GM23338 (cell line): ENCODE data around the gene RNF215. TPM values are rescaled to one million over a fixed set of nuclear protein-coding genes. Genes with fewer than 3 reads are reported as not detected.
"Not testable (repeated sequence)": the region's sequence is repeated elsewhere in the genome, so short reads cannot be mapped to it uniquely, and the experiment has no call there.

Source experiments
- ATAC-seq: fragments of 200-7000 bp; cut with Tn5 transposase; 3 replicates; pipeline ENCODE4 v1.9.1; 2020
- DNase-seq: peaks from one replicate; pipeline ENCODE4 v3.0.0-alpha.2; 2015; ENCODE audit warnings: low spot score
- H2AFZ ChIP-seq: fragments of 200-600 bp; sonication (generic); 2 replicates; pipeline ENCODE4 v1.8.0; 2016; ENCODE audit warnings: antibody characterized with exemption, mild to moderate bottlenecking, moderate library complexity
- H3F3A ChIP-seq: fragments of 200-600 bp; sonication (generic); replicated peaks from 2 replicates; pipeline ENCODE4 v1.8.0; 2017; ENCODE audit warnings: antibody characterized with exemption, mixed run types, low read depth
- H3K27ac ChIP-seq: fragments of 200-600 bp; sonication (generic); 2 replicates; pipeline ENCODE4 v1.6.1; 2016; ENCODE audit warnings: low read depth
- H3K27me3 ChIP-seq: fragments of 200-600 bp; sonication (generic); 2 replicates; pipeline ENCODE4 v1.8.0; 2016; ENCODE audit warnings: mild to moderate bottlenecking, mixed run types, moderate library complexity; ENCODE audit not compliant: insufficient read depth
- H3K36me3 ChIP-seq: fragments of 200-600 bp; sonication (generic); 2 replicates; pipeline ENCODE4 v1.8.0; 2016; ENCODE audit warnings: mild to moderate bottlenecking; ENCODE audit not compliant: insufficient read depth
- H3K4me1 ChIP-seq: fragments of 200-600 bp; sonication (generic); 2 replicates; pipeline ENCODE4 v1.8.0; 2016; ENCODE audit warnings: mild to moderate bottlenecking, moderate library complexity; ENCODE audit not compliant: insufficient read depth
- H3K4me2 ChIP-seq: fragments of 200-600 bp; sonication (generic); 2 replicates; pipeline ENCODE4 v1.7.1; 2017; ENCODE audit warnings: mixed run types
- H3K4me3 ChIP-seq: fragments of 200-600 bp; sonication (generic); 2 replicates; pipeline ENCODE4 v1.6.1; 2016; ENCODE audit warnings: mixed run types
- H3K79me2 ChIP-seq: fragments of 200-600 bp; sonication (generic); replicated peaks from 2 replicates; pipeline ENCODE4 v1.8.0; 2017; ENCODE audit warnings: mild to moderate bottlenecking; ENCODE audit not compliant: insufficient read depth
- H3K9me2 ChIP-seq: fragments of 200-600 bp; sonication (generic); 2 replicates; pipeline ENCODE4 v1.8.0; 2017; ENCODE audit not compliant: insufficient read depth
- H4K20me1 ChIP-seq: fragments of 200-600 bp; sonication (generic); replicated peaks from 2 replicates; pipeline ENCODE4 v1.8.0; 2017; ENCODE audit warnings: mild to moderate bottlenecking; ENCODE audit not compliant: insufficient read depth
- H3K27ac Mint-ChIP-seq: 2 replicates; pipeline ENCODE4 v1.8.0; 2020; ENCODE audit warnings: inconsistent platforms, mild to moderate bottlenecking, moderate library complexity, mixed read lengths
- H3K27me3 Mint-ChIP-seq: 3 replicates; pipeline ENCODE4 v1.8.0; 2022; ENCODE audit warnings: low read depth, mild to moderate bottlenecking, moderate library complexity, mixed read lengths, inconsistent platforms; ENCODE audit not compliant: insufficient read depth, poor library complexity
- H3K36me3 Mint-ChIP-seq: 3 replicates; pipeline ENCODE4 v1.8.0; 2021; ENCODE audit warnings: low read depth, mild to moderate bottlenecking, inconsistent platforms, moderate library complexity, mixed read lengths
- H3K4me1 Mint-ChIP-seq: 3 replicates; pipeline ENCODE4 v1.8.0; 2020; ENCODE audit warnings: mild to moderate bottlenecking, inconsistent platforms, mixed read lengths
- H3K4me3 Mint-ChIP-seq: 3 replicates; pipeline ENCODE4 v1.8.0; 2021; ENCODE audit warnings: moderate library complexity, mild to moderate bottlenecking, inconsistent platforms, mixed read lengths
- H3K9me3 Mint-ChIP-seq: 3 replicates; pipeline ENCODE4 v1.8.0; 2020; ENCODE audit warnings: moderate library complexity, mild to moderate bottlenecking, inconsistent platforms, mixed read lengths
- EZH2 ChIP-seq: fragments of 200-600 bp; sonication (generic); IDR thresholded peaks from one replicate; pipeline ENCODE4 v1.8.0; 2017; ENCODE audit warnings: antibody characterized with exemption, mild to moderate bottlenecking, low read depth; ENCODE audit not compliant: unreplicated experiment
- EZH2phosphoT487 ChIP-seq: fragments of 200-600 bp; sonication (generic); IDR thresholded peaks from one replicate; pipeline ENCODE4 v1.8.1; 2018; ENCODE audit warnings: antibody characterized with exemption; ENCODE audit not compliant: unreplicated experiment
- JUNB ChIP-seq: IDR thresholded peaks from one replicate; pipeline ENCODE4 v1.6.1; 2016; ENCODE audit warnings: antibody characterized with exemption; ENCODE audit not compliant: unreplicated experiment
- STAT1 ChIP-seq: IDR thresholded peaks from one replicate; pipeline ENCODE4 v1.6.1; 2016; ENCODE audit warnings: antibody characterized with exemption; ENCODE audit not compliant: unreplicated experiment
- ZNF331 ChIP-seq: fragments of 250-450 bp; sonication (Bioruptor Pico); IDR thresholded peaks from 2 replicates; pipeline ENCODE4 v1.5.0; 2020; ENCODE audit warnings: low read depth, mild to moderate bottlenecking, moderate library complexity
- polyA plus RNA-seq: library from polyadenylated mRNA; unstranded; fragments of >200 nt; fragmentation: Nextera tagmentation; extraction: Ambion mirVana; gene quantifications from 2 replicates; pipeline ENCODE4 v1.2.1, GENCODE V29; 2016
- total RNA-seq: library from RNA; depleted of rRNA; stranded (reverse); fragments of >200 nt; shearing (Covaris generic); gene quantifications from 2 replicates; pipeline ENCODE4 v1.2.3, GENCODE V29; 2014
- TF ChIP-seq, protein P1 (sequence below), 2 experiments: fragments of 200-600 bp in 1 of 2; sonication (generic) in 1 of 2; conservative IDR thresholded peaks; 2 replicates each; pipeline versions ENCODE4 v1.5.1 to v1.6.1; 2016 to 2017; ENCODE audit warnings: antibody characterized with exemption in 2 of 2, low read depth in 2 of 2, mild to moderate bottlenecking in 2 of 2, moderate library complexity in 1 of 2
- TF ChIP-seq, protein P2 (sequence below): fragments of 250-450 bp; sonication (Bioruptor Pico); IDR thresholded peaks from 2 replicates; pipeline ENCODE4 v1.5.0; 2020; ENCODE audit warnings: mild to moderate bottlenecking, moderate library complexity

The RNF215 gene
- total and polyA plus RNA-seq, 2 experiments from 2014 or later = 3.3 to 13.9 TPM

GRCh38 chr22:30401024-30401423 lies 13.8 kb upstream of the RNF215 start:
- not testable (repeated sequence) for H4K20me1 ChIP-seq, H3K4me2 ChIP-seq, H3K36me3 Mint-ChIP-seq, H3K27ac ChIP-seq, H2AFZ ChIP-seq, H3K79me2 ChIP-seq, H3K4me3 ChIP-seq, H3K9me3 Mint-ChIP-seq, H3K27ac Mint-ChIP-seq, H3K36me3 ChIP-seq, H3K4me3 Mint-ChIP-seq, DNase-seq, ATAC-seq, H3F3A ChIP-seq, H3K9me2 ChIP-seq
- peaks cover 35% of the 10 kb centered on the region for H3K27me3 Mint-ChIP-seq
- H3K4me1 ChIP-seq = peaks cover 17% of the 10 kb centered on the region
- peaks cover 24% of the 10 kb centered on the region for H3K4me1 Mint-ChIP-seq
- peaks cover 24% of the 10 kb centered on the region for H3K27me3 ChIP-seq

DNA sequence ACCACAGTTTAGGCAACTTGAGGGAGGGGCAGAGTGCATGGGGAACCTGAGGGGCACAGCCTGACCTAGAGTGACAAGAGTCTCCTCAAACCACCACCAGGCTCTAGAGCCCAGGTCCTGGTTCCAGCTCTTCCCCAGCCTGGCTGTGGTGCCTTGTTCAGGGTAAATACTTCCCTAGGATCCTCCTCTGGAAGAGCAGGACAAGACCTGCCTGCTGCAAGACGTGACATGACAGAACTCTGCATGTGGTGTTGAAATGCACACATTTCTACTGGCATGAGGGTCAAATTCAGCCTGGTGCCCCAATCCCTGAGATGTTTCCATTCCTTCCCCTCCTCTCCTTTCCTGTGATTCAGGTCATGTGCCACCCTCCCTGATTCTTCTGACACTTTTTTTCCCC lies 12.9 kb upstream of the RNF215 start:
- H3K27me3 ChIP-seq = peaks cover 31% of the 10 kb centered on the region
- H3K79me2 ChIP-seq = no peaks in the 10 kb centered on the region
- H3K27ac Mint-ChIP-seq = no peak overlapping the region
- no peak overlapping the region for H3K27ac ChIP-seq
- no peaks in the 10 kb centered on the region for H3K36me3 ChIP-seq
- H3F3A ChIP-seq = peaks cover 4% of the 10 kb centered on the region; the same call in 1 of the 2 replicates
- H3K27me3 Mint-ChIP-seq = peaks cover 38% of the 10 kb centered on the region
- no peaks in the 10 kb centered on the region for H3K9me3 Mint-ChIP-seq
- no peak overlapping the region for H3K4me3 Mint-ChIP-seq
- DNase-seq (no peak), ATAC-seq (no peak)
- H3K4me1 ChIP-seq = peaks cover 17% of the 10 kb centered on the region
- no peak overlapping the region for H2AFZ ChIP-seq
- no peaks in the 10 kb centered on the region for H3K9me2 ChIP-seq
- TF ChIP-seq STAT1 = no peak
- TF ChIP-seq EZH2phosphoT487 = no peak
- no peak for TF ChIP-seq EZH2
- TF ChIP-seq, protein P1, sequence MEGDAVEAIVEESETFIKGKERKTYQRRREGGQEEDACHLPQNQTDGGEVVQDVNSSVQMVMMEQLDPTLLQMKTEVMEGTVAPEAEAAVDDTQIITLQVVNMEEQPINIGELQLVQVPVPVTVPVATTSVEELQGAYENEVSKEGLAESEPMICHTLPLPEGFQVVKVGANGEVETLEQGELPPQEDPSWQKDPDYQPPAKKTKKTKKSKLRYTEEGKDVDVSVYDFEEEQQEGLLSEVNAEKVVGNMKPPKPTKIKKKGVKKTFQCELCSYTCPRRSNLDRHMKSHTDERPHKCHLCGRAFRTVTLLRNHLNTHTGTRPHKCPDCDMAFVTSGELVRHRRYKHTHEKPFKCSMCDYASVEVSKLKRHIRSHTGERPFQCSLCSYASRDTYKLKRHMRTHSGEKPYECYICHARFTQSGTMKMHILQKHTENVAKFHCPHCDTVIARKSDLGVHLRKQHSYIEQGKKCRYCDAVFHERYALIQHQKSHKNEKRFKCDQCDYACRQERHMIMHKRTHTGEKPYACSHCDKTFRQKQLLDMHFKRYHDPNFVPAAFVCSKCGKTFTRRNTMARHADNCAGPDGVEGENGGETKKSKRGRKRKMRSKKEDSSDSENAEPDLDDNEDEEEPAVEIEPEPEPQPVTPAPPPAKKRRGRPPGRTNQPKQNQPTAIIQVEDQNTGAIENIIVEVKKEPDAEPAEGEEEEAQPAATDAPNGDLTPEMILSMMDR (conservative IDR thresholded peaks at IDR 0.05; ENCODE audit: low read depth in 2 of 2) = no peak
- no peak for TF ChIP-seq JUNB
- TF ChIP-seq ZNF331 (CRISPR knock-in tag) = no peak
- TF ChIP-seq, protein P2, sequence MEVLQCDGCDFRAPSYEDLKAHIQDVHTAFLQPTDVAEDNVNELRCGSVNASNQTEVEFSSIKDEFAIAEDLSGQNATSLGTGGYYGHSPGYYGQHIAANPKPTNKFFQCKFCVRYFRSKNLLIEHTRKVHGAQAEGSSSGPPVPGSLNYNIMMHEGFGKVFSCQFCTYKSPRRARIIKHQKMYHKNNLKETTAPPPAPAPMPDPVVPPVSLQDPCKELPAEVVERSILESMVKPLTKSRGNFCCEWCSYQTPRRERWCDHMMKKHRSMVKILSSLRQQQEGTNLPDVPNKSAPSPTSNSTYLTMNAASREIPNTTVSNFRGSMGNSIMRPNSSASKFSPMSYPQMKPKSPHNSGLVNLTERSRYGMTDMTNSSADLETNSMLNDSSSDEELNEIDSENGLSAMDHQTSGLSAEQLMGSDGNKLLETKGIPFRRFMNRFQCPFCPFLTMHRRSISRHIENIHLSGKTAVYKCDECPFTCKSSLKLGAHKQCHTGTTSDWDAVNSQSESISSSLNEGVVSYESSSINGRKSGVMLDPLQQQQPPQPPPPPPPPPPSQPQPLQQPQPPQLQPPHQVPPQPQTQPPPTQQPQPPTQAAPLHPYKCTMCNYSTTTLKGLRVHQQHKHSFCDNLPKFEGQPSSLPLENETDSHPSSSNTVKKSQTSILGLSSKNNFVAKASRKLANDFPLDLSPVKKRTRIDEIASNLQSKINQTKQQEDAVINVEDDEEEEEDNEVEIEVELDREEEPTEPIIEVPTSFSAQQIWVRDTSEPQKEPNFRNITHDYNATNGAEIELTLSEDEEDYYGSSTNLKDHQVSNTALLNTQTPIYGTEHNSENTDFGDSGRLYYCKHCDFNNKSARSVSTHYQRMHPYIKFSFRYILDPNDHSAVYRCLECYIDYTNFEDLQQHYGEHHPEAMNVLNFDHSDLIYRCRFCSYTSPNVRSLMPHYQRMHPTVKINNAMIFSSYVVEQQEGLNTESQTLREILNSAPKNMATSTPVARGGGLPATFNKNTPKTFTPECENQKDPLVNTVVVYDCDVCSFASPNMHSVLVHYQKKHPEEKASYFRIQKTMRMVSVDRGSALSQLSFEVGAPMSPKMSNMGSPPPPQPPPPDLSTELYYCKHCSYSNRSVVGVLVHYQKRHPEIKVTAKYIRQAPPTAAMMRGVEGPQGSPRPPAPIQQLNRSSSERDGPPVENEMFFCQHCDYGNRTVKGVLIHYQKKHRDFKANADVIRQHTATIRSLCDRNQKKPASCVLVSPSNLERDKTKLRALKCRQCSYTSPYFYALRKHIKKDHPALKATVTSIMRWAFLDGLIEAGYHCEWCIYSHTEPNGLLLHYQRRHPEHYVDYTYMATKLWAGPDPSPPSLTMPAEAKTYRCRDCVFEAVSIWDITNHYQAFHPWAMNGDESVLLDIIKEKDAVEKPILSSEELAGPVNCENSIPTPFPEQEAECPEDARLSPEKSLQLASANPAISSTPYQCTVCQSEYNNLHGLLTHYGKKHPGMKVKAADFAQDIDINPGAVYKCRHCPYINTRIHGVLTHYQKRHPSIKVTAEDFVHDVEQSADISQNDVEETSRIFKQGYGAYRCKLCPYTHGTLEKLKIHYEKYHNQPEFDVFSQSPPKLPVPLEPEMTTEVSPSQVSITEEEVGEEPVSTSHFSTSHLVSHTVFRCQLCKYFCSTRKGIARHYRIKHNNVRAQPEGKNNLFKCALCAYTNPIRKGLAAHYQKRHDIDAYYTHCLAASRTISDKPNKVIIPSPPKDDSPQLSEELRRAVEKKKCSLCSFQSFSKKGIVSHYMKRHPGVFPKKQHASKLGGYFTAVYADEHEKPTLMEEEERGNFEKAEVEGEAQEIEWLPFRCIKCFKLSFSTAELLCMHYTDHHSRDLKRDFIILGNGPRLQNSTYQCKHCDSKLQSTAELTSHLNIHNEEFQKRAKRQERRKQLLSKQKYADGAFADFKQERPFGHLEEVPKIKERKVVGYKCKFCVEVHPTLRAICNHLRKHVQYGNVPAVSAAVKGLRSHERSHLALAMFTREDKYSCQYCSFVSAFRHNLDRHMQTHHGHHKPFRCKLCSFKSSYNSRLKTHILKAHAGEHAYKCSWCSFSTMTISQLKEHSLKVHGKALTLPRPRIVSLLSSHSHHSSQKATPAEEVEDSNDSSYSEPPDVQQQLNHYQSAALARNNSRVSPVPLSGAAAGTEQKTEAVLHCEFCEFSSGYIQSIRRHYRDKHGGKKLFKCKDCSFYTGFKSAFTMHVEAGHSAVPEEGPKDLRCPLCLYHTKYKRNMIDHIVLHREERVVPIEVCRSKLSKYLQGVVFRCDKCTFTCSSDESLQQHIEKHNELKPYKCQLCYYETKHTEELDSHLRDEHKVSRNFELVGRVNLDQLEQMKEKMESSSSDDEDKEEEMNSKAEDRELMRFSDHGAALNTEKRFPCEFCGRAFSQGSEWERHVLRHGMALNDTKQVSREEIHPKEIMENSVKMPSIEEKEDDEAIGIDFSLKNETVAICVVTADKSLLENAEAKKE (CRISPR knock-in tag) = no peak
- no peak overlapping the region for H3K4me3 ChIP-seq
- no peak overlapping the region for H3K4me2 ChIP-seq
- H4K20me1 ChIP-seq = no peaks in the 10 kb centered on the region
- peaks cover 24% of the 10 kb centered on the region for H3K4me1 Mint-ChIP-seq
- no peaks in the 10 kb centered on the region; the same call in 1 of the 3 replicates for H3K36me3 Mint-ChIP-seq
